Thymus (tissue), 11 donors: ENCODE results near the gene HTRA1. TPM values are rescaled to one million over a fixed set of nuclear protein-coding genes. Genes with fewer than 3 reads are reported as not detected.

Experiments
- DNase-seq, 9 donors: peaks; one replicate each; pipeline ENCODE4 v3.0.0-alpha.2; 2013; ENCODE audit warnings: low spot score in 9 of 9, low read depth in 6 of 9, missing footprints in 1 of 9
- H3K27ac ChIP-seq, 2 donors: one replicate each; pipeline ENCODE4 v1.5.1; 2013; ENCODE audit warnings: control low read depth in 1 of 2, low read depth in 1 of 2, low read length in 1 of 2, mild to moderate bottlenecking in 1 of 2, moderate library complexity in 1 of 2
- H3K27me3 ChIP-seq, 2 donors: one replicate each; pipeline ENCODE4 v1.5.1; 2013; ENCODE audit warnings: low read length in 1 of 2; ENCODE audit not compliant: control insufficient read depth in 2 of 2, insufficient read depth in 1 of 2
- H3K36me3 ChIP-seq, 2 donors: one replicate each; pipeline ENCODE4 v1.5.1; 2013; ENCODE audit warnings: low read length in 1 of 2, mild to moderate bottlenecking in 1 of 2, moderate library complexity in 1 of 2; ENCODE audit not compliant: control insufficient read depth in 2 of 2, insufficient read depth in 2 of 2
- H3K4me1 ChIP-seq, 2 donors: one replicate each; pipeline ENCODE4 v1.5.1; 2013; ENCODE audit warnings: low read length in 2 of 2; ENCODE audit not compliant: control insufficient read depth in 2 of 2, insufficient read depth in 2 of 2
- H3K4me3 ChIP-seq, 2 donors: one replicate each; pipeline ENCODE4 v1.5.1; 2013; ENCODE audit warnings: low read length in 2 of 2, control low read depth in 1 of 2, mild to moderate bottlenecking in 1 of 2
- H3K9me3 ChIP-seq, 2 donors: one replicate each; pipeline ENCODE4 v1.5.1; 2013; ENCODE audit warnings: low read length in 1 of 2, mild to moderate bottlenecking in 1 of 2; ENCODE audit not compliant: control insufficient read depth in 2 of 2, insufficient read depth in 1 of 2
- WGBS: extraction: QIAGEN DNeasy Blood & Tissue Kit; methylation state at CpG from one replicate; pipeline ENCODE4 v1.1.7; 2013; 5-methylcytosine and 5-hydroxymethylcytosine counted together
- polyA plus RNA-seq: library from polyadenylated mRNA; stranded (reverse); fragments of 200-250 nt; gene quantifications from one replicate; pipeline ENCODE4 v1.2.3, GENCODE V29; 2013
- total RNA-seq: library from RNA; stranded (reverse); fragments of 120-200 nt; gene quantifications from one replicate; pipeline ENCODE4 v1.2.4, GENCODE V29; 2013
- donor health status: healthy.

HTRA1 gene
- total and polyA plus RNA-seq, 2 donors, result 12.0 to 82.8 TPM

- no peak overlapping the region for H3K4me3 ChIP-seq
- DNase-seq, result no peak
- no peaks in the 10 kb centered on the region for H3K9me3 ChIP-seq
- H3K36me3 ChIP-seq, result no peaks in the 10 kb centered on the region
- H3K27ac ChIP-seq, result no peak overlapping the region
- H3K27me3 ChIP-seq, result peaks cover 0 to 33% of the 10 kb centered on the region in 2 donors
- 62% methylated on average over 16 of the region's 16 CpGs for WGBS
- H3K4me1 ChIP-seq, result peaks cover 0 to 8% of the 10 kb centered on the region in 2 donors
Observed at GRCh38 chr10:122475591-122476332, 14.4 kb downstream of the HTRA1 start.

- peaks cover 0 to 30% of the 10 kb centered on the region in 2 donors for H3K27me3 ChIP-seq
Observed at GRCh38 chr10:122476333-122476695, 15.0 kb downstream of the HTRA1 start.

GRCh38 chr10:122477436-122477835 is 16.1 kb downstream of the HTRA1 start:
- Histone ChIP-seq H3K27me3 (peaks cover 0 to 28% of the 10 kb centered on the region in 2 donors), H3K4me1 (peaks cover 0 to 8% of the 10 kb centered on the region in 2 donors), H3K9me3 (no peaks in the 10 kb centered on the region), H3K27ac (no peak overlapping the region), H3K36me3 (no peaks in the 10 kb centered on the region), H3K4me3 (no peak overlapping the region)
- WGBS, result 91% methylated on average over 5 of the region's 5 CpGs
- no peak for DNase-seq

More at GRCh38 chr10:122476333-122476695, 15.0 kb downstream of the HTRA1 start:
- Histone ChIP-seq H3K27ac (no peak overlapping the region), H3K4me1 (peaks cover 0 to 8% of the 10 kb centered on the region in 2 donors), H3K36me3 (no peaks in the 10 kb centered on the region), H3K9me3 (no peaks in the 10 kb centered on the region), H3K4me3 (no peak overlapping the region)
- 88% methylated on average over 6 of the region's 6 CpGs for WGBS
- DNase-seq, result no peak

GRCh38 chr10:122478971-122479370 is 17.6 kb downstream of the HTRA1 start:
- Histone ChIP-seq H3K36me3 (no peaks in the 10 kb centered on the region), H3K4me1 (peaks cover 0 to 8% of the 10 kb centered on the region in 2 donors), H3K27ac (no peak overlapping the region), H3K9me3 (no peaks in the 10 kb centered on the region), H3K4me3 (no peak overlapping the region), H3K27me3 (peaks cover 0 to 23% of the 10 kb centered on the region in 2 donors)
- WGBS, result 92% methylated on average over 7 of the region's 7 CpGs
- DNase-seq, result no peak

- no peak for DNase-seq
- H3K4me1 ChIP-seq, result peaks cover 0 to 8% of the 10 kb centered on the region in 2 donors
- 93% methylated on average over 10 of the region's 10 CpGs for WGBS
- no peaks in the 10 kb centered on the region for H3K9me3 ChIP-seq
- no peaks in the 10 kb centered on the region for H3K36me3 ChIP-seq
- no peak overlapping the region for H3K27ac ChIP-seq
- peaks cover 0 to 10% of the 10 kb centered on the region in 2 donors for H3K27me3 ChIP-seq
- no peak overlapping the region for H3K4me3 ChIP-seq
Observed at GRCh38 chr10:122480146-122480833, 18.9 kb downstream of the HTRA1 start.

GRCh38 chr10:122481296-122482056 is 20.1 kb downstream of the HTRA1 start:
- no peak for DNase-seq
- Histone ChIP-seq H3K36me3 (no peaks in the 10 kb centered on the region), H3K4me1 (peaks cover 0 to under 1% of the 10 kb centered on the region in 2 donors), H3K27ac (no peak overlapping the region), H3K4me3 (no peak overlapping the region), H3K27me3 (peaks cover 0 to under 1% of the 10 kb centered on the region in 2 donors), H3K9me3 (no peaks in the 10 kb centered on the region)
- WGBS, result 92% methylated on average over 6 of the region's 6 CpGs

GRCh38 chr10:122484276-122485060 is 23.1 kb downstream of the HTRA1 start:
- no peaks in the 10 kb centered on the region for H3K36me3 ChIP-seq
- no peak for DNase-seq
- no peaks in the 10 kb centered on the region for H3K27me3 ChIP-seq
- H3K4me3 ChIP-seq, result no peak overlapping the region
- no peaks in the 10 kb centered on the region for H3K9me3 ChIP-seq
- H3K4me1 ChIP-seq, result no peaks in the 10 kb centered on the region
- WGBS, result 91% methylated on average over 11 of the region's 11 CpGs
- no peak overlapping the region for H3K27ac ChIP-seq

GRCh38 chr10:122485670-122486069 is 24.3 kb downstream of the HTRA1 start:
- 19% methylated on average over 5 of the region's 5 CpGs for WGBS

More at GRCh38 chr10:122485670-122486069, 24.3 kb downstream of the HTRA1 start:
- no peak overlapping the region for H3K4me3 ChIP-seq
- H3K27me3 ChIP-seq, result no peaks in the 10 kb centered on the region
- no peaks in the 10 kb centered on the region for H3K36me3 ChIP-seq
- no peaks in the 10 kb centered on the region for H3K4me1 ChIP-seq
- no peak overlapping the region for H3K27ac ChIP-seq
- no peak for DNase-seq
- H3K9me3 ChIP-seq, result no peaks in the 10 kb centered on the region
